ENCODE measurements around the gene AARS2. TPM values are rescaled to one million over a fixed set of nuclear protein-coding genes. Genes with fewer than 3 reads are reported as not detected.

The AARS2 gene
- total and polyA plus RNA-seq, 9 donors, result 3.0 to 15.5 (median 14.0) TPM

DNA sequence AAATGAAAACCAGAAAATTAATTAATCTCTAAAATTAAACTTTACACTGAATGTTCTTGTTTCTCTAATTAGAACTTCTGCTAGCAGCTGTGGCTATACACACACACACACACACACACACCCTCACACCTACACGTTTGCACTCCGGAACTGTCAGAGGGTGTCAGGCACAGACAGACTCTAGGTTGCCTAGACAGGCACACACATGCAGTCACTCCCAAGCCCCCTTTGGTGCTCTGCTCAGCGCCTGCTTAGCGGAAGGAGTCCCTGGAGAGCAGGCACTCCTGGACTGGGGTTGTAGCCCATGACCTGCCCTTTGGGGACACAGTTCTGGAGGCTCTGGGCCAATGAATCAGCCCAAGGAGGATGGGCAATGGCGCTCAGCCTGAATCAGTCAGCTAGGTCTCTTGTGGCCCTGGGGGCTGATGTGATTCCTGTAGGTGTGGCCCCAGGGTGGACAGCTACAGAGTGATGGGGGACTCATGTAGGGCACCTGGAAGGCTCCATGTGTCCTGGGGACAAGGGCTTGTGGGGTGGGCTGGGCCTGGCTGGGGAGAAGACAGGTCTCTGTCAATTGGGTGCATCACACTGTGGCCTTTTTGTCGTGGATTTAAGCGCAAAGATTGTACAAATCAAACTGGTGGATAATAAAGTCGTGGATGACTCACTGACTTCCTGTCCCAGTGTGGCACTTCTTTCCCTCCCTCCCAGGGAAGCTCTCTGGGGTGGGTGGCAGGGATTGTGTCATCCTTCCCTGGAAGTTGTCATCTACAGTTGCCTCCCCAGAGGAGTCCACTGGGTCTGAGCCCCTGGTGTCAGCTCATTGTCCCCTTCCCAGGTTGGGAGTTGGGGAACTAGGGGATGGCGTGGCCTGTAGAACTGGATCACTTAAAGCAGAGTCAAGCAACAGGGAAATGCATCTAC is 34.1 kb downstream of the AARS2 start:
- 57 to 66% (median 64%) methylated on average over 9 of the region's 9 CpGs for WGBS, 3 donors
- Histone ChIP-seq H3K4me1 (ENCODE audit: insufficient read depth) (no peaks in the 10 kb centered on the region), H3K36me3 (no peaks in the 10 kb centered on the region), H3K27ac (no peak overlapping the region), H3K27me3 (no peaks in the 10 kb centered on the region), H3K4me3 (no peak overlapping the region), H3K9me3 (no peaks in the 10 kb centered on the region)
- intact Hi-C loops (cut with DNase I), result no loop called here
- TF ChIP-seq POLR2A (IDR thresholded peaks at IDR 0.05), result no peak
- no peak for TF ChIP-seq EP300 (IDR thresholded peaks at IDR 0.05)
- TF ChIP-seq, protein P1, sequence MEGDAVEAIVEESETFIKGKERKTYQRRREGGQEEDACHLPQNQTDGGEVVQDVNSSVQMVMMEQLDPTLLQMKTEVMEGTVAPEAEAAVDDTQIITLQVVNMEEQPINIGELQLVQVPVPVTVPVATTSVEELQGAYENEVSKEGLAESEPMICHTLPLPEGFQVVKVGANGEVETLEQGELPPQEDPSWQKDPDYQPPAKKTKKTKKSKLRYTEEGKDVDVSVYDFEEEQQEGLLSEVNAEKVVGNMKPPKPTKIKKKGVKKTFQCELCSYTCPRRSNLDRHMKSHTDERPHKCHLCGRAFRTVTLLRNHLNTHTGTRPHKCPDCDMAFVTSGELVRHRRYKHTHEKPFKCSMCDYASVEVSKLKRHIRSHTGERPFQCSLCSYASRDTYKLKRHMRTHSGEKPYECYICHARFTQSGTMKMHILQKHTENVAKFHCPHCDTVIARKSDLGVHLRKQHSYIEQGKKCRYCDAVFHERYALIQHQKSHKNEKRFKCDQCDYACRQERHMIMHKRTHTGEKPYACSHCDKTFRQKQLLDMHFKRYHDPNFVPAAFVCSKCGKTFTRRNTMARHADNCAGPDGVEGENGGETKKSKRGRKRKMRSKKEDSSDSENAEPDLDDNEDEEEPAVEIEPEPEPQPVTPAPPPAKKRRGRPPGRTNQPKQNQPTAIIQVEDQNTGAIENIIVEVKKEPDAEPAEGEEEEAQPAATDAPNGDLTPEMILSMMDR (IDR thresholded peaks at IDR 0.05), result no peak
- DNase-seq, result no peak

DNA sequence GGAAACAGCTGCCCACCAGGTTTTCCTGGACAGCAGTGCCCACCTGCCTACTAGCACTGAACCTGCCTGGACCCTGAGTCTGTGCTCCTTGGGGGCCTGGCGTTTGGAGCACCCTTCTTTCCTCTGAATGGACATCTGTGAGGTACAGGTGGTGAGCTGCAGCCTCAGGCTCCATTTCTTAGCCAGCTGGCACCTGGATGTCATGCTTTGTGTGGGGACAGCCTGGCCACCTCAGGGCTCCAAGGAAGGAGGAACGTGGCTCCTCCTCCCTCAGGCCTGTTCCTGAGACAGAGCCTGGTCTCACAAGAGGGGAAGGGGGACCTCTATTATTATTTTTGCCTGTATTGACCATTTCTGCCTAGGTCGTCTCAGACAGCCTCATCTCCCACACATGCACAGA is 34.8 kb downstream of the AARS2 start:
- 58 to 72% (median 72%) methylated on average over 3 of the region's 3 CpGs for WGBS, 3 donors
- Histone ChIP-seq H3K9me3 (no peaks in the 10 kb centered on the region), H3K4me1 (ENCODE audit: insufficient read depth) (no peaks in the 10 kb centered on the region), H3K36me3 (no peaks in the 10 kb centered on the region), H3K27ac (no peak overlapping the region), H3K27me3 (no peaks in the 10 kb centered on the region), H3K4me3 (no peak overlapping the region)
- no peak for DNase-seq
- TF ChIP-seq, protein P1 (IDR thresholded peaks at IDR 0.05), result no peak
- TF ChIP-seq EP300 (IDR thresholded peaks at IDR 0.05), result no peak
- intact Hi-C loops (cut with DNase I), result no loop called here

DNA sequence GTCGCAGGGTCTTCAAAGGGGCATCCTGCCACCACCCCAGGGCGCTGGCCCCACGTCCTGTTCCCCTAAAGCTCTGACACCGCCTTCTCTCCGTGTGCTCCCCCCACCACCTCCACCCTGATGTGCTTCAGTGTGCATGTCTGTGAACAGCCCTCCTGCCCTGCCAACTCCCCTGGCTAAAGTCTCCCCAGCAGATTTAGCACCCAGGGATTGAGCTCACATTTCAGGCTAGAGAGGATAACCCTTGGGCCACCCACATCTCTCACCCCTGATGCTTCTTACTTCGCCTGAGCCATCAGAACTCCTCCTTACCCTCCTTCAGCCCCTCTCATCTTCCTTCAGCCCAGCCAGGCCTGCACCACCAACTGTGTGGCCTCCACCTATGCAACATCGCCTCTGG is 35.4 kb downstream of the AARS2 start:
- no peaks in the 10 kb centered on the region for H3K27me3 ChIP-seq
- H3K9me3 ChIP-seq, result no peaks in the 10 kb centered on the region
- TF ChIP-seq EP300 (IDR thresholded peaks at IDR 0.05), result no peak
- TF ChIP-seq, protein P1 (IDR thresholded peaks at IDR 0.05), result no peak
- TF ChIP-seq POLR2A (IDR thresholded peaks at IDR 0.05), result no peak
- no peaks in the 10 kb centered on the region for H3K4me1 ChIP-seq (ENCODE audit: insufficient read depth)
- no peak overlapping the region for H3K4me3 ChIP-seq
- no peak overlapping the region for H3K27ac ChIP-seq
- no peaks in the 10 kb centered on the region for H3K36me3 ChIP-seq
- intact Hi-C loops (cut with DNase I), result no loop called here
- 71 to 74% (median 73%) methylated on average over 7 of the region's 7 CpGs for WGBS, 3 donors
- DNase-seq, result no peak

DNA sequence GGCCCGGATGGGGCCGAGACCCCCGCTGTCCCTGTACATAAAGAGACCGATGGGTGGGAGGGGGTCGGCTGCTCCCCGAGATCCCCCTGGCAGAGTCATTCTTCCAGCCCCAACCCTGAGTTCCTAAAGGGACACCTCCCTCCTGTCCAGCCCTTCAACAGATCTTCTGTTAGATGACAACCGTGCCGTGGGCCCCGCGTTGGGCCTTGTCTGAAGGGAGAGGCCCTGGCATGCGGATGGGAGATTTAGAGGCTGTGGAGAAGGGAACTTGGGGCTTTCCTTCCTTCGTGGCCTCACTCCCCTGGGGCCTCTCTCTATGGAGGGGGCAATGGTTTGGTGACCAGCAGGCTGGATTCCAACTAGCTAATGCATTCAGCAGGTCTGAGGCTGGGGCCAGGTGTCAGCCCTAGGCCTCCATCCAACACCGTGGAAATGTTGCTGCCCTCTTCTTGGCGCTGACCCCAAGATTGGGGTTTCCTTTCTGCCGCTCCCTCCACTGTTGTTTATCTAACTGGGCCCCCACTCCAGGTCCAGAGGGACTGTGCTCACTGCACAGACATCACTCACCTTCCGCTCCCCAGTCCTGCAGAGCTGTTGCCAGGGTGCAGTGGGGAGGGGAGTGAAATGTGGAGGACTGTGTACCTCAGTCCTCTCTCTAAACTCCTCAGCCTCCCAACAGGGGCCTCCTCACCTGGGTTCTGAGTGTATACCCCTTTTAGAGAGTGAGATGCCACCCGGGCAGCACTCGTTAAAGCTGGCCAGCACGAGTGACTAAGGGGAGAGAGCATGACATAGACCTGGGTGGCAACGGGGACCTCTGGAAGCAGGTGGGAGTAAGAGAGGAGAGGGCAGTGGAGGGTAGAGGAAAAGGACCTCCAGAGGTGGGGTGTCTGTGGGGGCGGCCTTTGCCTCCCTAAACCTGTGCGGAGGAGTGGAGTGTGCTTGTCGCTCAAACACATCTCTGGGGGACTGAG is 36.2 kb downstream of the AARS2 start:
- no peaks in the 10 kb centered on the region for H3K27me3 ChIP-seq
- H3K9me3 ChIP-seq, result no peaks in the 10 kb centered on the region
- no peaks in the 10 kb centered on the region for H3K4me1 ChIP-seq (ENCODE audit: insufficient read depth)
- TF ChIP-seq EP300 (IDR thresholded peaks at IDR 0.05) (no peak), POLR2A (IDR thresholded peaks at IDR 0.05) (no peak)
- TF ChIP-seq, protein P1 (IDR thresholded peaks at IDR 0.05), result no peak
- DNase-seq, result no peak
- no peaks in the 10 kb centered on the region for H3K36me3 ChIP-seq
- 73 to 83% (median 74%) methylated on average over 19 to 23 of the region's 23 CpGs for WGBS, 3 donors
- H3K27ac ChIP-seq, result no peak overlapping the region
- intact Hi-C loops (cut with DNase I), result no loop called here
- H3K4me3 ChIP-seq, result no peak overlapping the region
